Naive thymus-derived CD4-positive, alpha-beta T cell (primary cell): ENCODE measurements around the gene NDST3. TPM values are rescaled to one million over a fixed set of nuclear protein-coding genes. Genes with fewer than 3 reads are reported as not detected.

Experiments used
- ATAC-seq: fragments of 150-1000 bp; cut with Tn5 transposase; 2 replicates; pipeline ENCODE4 v1.10.0; 2021; ENCODE audit warnings: mild to moderate bottlenecking, moderate library complexity
- CTCF ChIA-PET: fragments of 350-600 bp; sonication (Branson Sonifier 250); formaldehyde crosslinking; loops from one replicate; lab custom pipeline; 2021; ENCODE audit warnings: antibody characterized with exemption; lab: Charles Lee
- POLR2A ChIA-PET: fragments of 350-600 bp; sonication (Branson Sonifier 250); formaldehyde crosslinking; loops from one replicate; lab custom pipeline; 2021; ENCODE audit warnings: antibody characterized with exemption, inconsistent platforms; lab: Charles Lee
- DNase-seq, 9 donors: peaks; one replicate each; pipeline versions ENCODE4 v3.0.0 to v3.0.0-alpha.2; 2020 to 2022; ENCODE audit warnings: mixed read lengths in 1 of 9
- H3K27ac ChIP-seq: one replicate; pipeline ENCODE4 v1.7.0; 2013; ENCODE audit warnings: mild to moderate bottlenecking, low read depth, low read length, moderate library complexity
- H3K27me3 ChIP-seq, 2 donors: one replicate each; pipeline ENCODE4 v1.7.0; 2013; ENCODE audit warnings: low read length in 2 of 2, mild to moderate bottlenecking in 2 of 2, moderate library complexity in 2 of 2; ENCODE audit not compliant: control insufficient read depth in 2 of 2, insufficient read depth in 2 of 2
- H3K36me3 ChIP-seq, 3 experiments: 1 replicate in 2 of 3; 2 replicates in 1 of 3; pipeline ENCODE4 v1.7.0; 2013; ENCODE audit warnings: low read length in 3 of 3, mild to moderate bottlenecking in 3 of 3, moderate library complexity in 1 of 3; ENCODE audit not compliant: insufficient read depth in 3 of 3, control insufficient read depth in 2 of 3
- H3K4me1 ChIP-seq, 2 donors: one replicate each; pipeline ENCODE4 v1.7.0; 2013; ENCODE audit warnings: low read length in 2 of 2, mild to moderate bottlenecking in 2 of 2, moderate library complexity in 1 of 2; ENCODE audit not compliant: control insufficient read depth in 2 of 2, insufficient read depth in 2 of 2
- H3K4me3 ChIP-seq: 2 replicates; pipeline ENCODE4 v1.7.0; 2013; ENCODE audit warnings: mild to moderate bottlenecking, low read length
- H3K9me3 ChIP-seq, 3 experiments: 1 replicate in 2 of 3; 2 replicates in 1 of 3; pipeline ENCODE4 v1.7.0; 2013; ENCODE audit warnings: low read length in 3 of 3; ENCODE audit not compliant: control insufficient read depth in 2 of 3
- H3K27ac Mint-ChIP-seq, 9 donors: one replicate each; pipeline ENCODE4 v1.8.0; 2020 to 2022; ENCODE audit warnings: mixed read lengths in 9 of 9, mild to moderate bottlenecking in 8 of 9, moderate library complexity in 5 of 9, inconsistent platforms in 2 of 9
- H3K27me3 Mint-ChIP-seq, 5 donors: one replicate each; pipeline ENCODE4 v1.8.0; 2021 to 2022; ENCODE audit warnings: mixed read lengths in 5 of 5, mild to moderate bottlenecking in 1 of 5
- H3K36me3 Mint-ChIP-seq, 5 donors: one replicate each; pipeline ENCODE4 v1.8.0; 2020 to 2022; ENCODE audit warnings: mixed read lengths in 5 of 5, mild to moderate bottlenecking in 3 of 5, inconsistent platforms in 1 of 5
- H3K4me1 Mint-ChIP-seq, 7 donors: one replicate each; pipeline ENCODE4 v1.8.0; 2020 to 2022; ENCODE audit warnings: mixed read lengths in 7 of 7, mild to moderate bottlenecking in 3 of 7, inconsistent platforms in 1 of 7
- H3K4me3 Mint-ChIP-seq, 10 donors: one replicate each; pipeline ENCODE4 v1.8.0; 2020 to 2022; ENCODE audit warnings: mild to moderate bottlenecking in 10 of 10, mixed read lengths in 10 of 10, moderate library complexity in 6 of 10, inconsistent platforms in 2 of 10
- H3K9me3 Mint-ChIP-seq, 11 donors: one replicate each; pipeline ENCODE4 v1.8.0; 2020 to 2022; ENCODE audit warnings: mixed read lengths in 11 of 11, mild to moderate bottlenecking in 4 of 11, inconsistent platforms in 1 of 11, moderate library complexity in 1 of 11
- intact Hi-C, 2 donors: fragments of 100-400 bp; cut with micrococcal nuclease; formaldehyde crosslinking; loops; one replicate each; pipeline ENCODE4 v1.15.1; 2023
- polyA plus RNA-seq, 2 donors: library from polyadenylated mRNA; unstranded; fragments of 300-500 nt; fragmentation: Illumina TruSeq; gene quantifications; one replicate each; pipeline ENCODE4 v1.2.3, GENCODE V29; 2021
- total RNA-seq, 6 experiments: library from RNA in 5 of 6; stranded (reverse) in 5 of 6; gene quantifications; 1 replicate in 5 of 6; 2 replicates in 1 of 6; pipeline ENCODE4 v1.2.3 and lab custom pipeline; 2021 to 2026

NDST3 gene
- total and polyA plus RNA-seq, 7 experiments from 2014 or later: 0.17 to 0.18 TPM; not detected in 5

DNA sequence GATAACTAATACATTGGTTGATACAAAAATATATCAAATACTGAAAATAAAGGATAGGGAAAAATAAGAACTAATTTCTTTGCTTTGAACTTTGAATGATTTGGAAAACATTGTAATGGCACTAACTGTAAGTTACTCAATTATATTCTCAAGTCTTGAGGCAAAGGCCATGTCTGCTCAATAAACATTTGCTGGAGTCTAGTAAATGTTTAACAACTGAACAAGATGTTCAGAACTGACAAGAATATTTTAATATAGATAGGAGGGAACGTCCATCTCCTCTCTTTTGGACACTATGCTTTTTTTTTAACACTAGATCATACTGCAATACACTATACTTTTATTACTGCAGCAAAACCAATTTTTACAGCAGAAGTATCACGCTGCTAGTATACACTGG is 242.3 kb downstream of the NDST3 start:
- intact Hi-C loops: loop anchor here (5.0 to 10.0 kb wide), 4 partner anchors 104 to 1348 kb away; partner anchors contain the start of gene PDE5A (in 1 of the 2)
- Mint-ChIP-seq H3K36me3 (peaks cover 0 to 19% (median 4%) of the 10 kb centered on the region in 5 donors), H3K4me1 (peaks cover 18 to 38% (median 28%) of the 10 kb centered on the region in 7 donors), H3K27ac (peak overlapping the region in 5 of 9 donors; percentile 24 to 99 (median 98)), H3K9me3 (peaks cover 0 to 4% (median 0%) of the 10 kb centered on the region in 11 donors), H3K4me3 (no peak overlapping the region), H3K27me3 (no peaks in the 10 kb centered on the region)
- H3K27ac ChIP-seq: no peak overlapping the region
- no peak for DNase-seq
- H3K36me3 ChIP-seq: no peaks in the 10 kb centered on the region
- H3K9me3 ChIP-seq: no peaks in the 10 kb centered on the region
- CTCF ChIA-PET: no interaction called here
- H3K4me1 ChIP-seq: peaks cover 16 to 19% of the 10 kb centered on the region in 2 donors
- no peaks in the 10 kb centered on the region for H3K27me3 ChIP-seq
- no peak overlapping the region for H3K4me3 ChIP-seq
- POLR2A ChIA-PET: no interaction called here
- ATAC-seq: no peak

DNA sequence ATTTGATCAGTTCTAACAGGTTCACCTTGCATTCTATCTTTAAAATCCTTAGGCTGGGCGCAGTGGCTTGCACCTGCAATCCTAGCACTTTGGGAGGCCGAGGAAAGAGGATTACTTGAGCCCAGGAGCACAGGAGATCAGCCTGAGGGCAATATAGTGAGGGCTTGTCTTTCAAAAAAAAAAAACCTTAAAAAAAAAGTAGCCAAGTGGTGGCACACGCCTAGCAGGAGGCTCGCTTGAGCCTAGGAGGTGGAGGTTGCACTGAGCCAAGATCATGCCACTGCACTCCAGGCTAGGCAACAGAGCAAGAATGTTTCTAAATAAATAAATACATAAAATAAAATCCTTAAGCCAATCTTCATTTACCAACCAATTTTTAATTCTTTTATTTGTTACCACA is 243.0 kb downstream of the NDST3 start:
- intact Hi-C loops: loop anchor here (5.0 to 10.0 kb wide), 4 partner anchors 105 to 1348 kb away; partner anchors contain the start of gene PDE5A (in 1 of the 2)
- ChIA-PET CTCF (no interaction called here), POLR2A (interaction anchor here (0.6 kb wide), 1 partner anchor 732 kb away, joined by 3 read pairs; no protein-coding TSS in a partner anchor)
- DNase-seq (no peak), ATAC-seq (no peak)
- peaks cover 22 to 45% (median 33%) of the 10 kb centered on the region in 7 donors for H3K4me1 Mint-ChIP-seq
- no peaks in the 10 kb centered on the region for H3K27me3 Mint-ChIP-seq
- Histone ChIP-seq H3K36me3 (no peaks in the 10 kb centered on the region), H3K9me3 (no peaks in the 10 kb centered on the region), H3K4me1 (peaks cover 16 to 20% of the 10 kb centered on the region in 2 donors), H3K27me3 (no peaks in the 10 kb centered on the region), H3K27ac (peak overlapping the region; percentile 94), H3K4me3 (no peak overlapping the region)
- H3K36me3 Mint-ChIP-seq: peaks cover 0 to 24% (median 8%) of the 10 kb centered on the region in 5 donors
- H3K4me3 Mint-ChIP-seq: peak overlapping the region in 9 of 10 donors; percentile 11 to 94 (median 28)
- peaks cover 0 to 4% (median 0%) of the 10 kb centered on the region in 11 donors for H3K9me3 Mint-ChIP-seq
- H3K27ac Mint-ChIP-seq: peak overlapping the region in 8 of 9 donors; percentile 70 to 99 (median 98)

DNA sequence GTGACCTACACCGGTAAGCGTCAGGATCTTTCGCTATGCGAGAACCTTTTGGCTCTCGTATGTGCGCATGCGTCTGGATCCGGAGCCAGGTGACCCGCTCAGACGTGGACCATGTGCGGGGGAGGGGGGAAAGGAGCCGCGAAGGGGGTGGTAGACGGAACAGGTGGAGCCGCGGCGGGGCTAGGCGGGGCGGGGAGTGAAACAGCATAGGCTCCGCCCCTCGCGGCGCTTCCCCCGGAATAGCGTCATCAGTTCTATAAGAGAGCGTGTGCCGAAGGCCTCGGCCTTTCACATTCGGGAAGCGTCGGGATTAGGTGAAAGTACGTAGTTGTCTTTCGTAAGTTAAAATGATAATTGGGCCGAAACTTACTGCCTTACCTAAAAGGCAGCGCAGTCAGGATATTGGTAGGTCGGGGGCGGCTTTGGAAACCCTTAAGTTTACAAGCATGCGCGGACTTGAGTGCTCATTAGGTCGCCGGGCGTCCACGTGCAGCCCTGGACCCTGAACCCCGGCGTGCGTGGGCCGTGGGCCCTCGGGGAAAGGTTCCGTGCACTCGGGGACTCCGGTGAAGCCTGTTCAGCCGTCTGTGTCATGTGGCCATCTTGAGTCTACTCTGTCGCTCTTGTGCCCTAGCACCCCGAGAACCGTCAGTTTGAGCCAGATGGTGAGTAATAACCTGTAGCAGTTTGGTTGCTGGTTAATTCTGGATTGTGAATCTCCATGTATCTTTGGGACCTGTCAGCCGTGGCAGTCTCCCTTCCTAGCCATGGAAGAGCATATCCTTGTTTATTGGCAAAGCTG is 244.4 kb downstream of the NDST3 start:
- Mint-ChIP-seq H3K9me3 (peaks cover 0 to 4% (median 0%) of the 10 kb centered on the region in 11 donors), H3K4me3 (peak overlapping the region; percentile 91 to 98 (median 94)), H3K27me3 (no peaks in the 10 kb centered on the region), H3K27ac (peak overlapping the region; percentile 93 to 99 (median 98)), H3K36me3 (peaks cover 0 to 25% (median 9%) of the 10 kb centered on the region in 5 donors), H3K4me1 (peaks cover 24 to 58% (median 48%) of the 10 kb centered on the region in 7 donors)
- Histone ChIP-seq H3K27me3 (no peaks in the 10 kb centered on the region), H3K27ac (peak overlapping the region; percentile 94), H3K4me3 (peak overlapping the region; percentile 80), H3K36me3 (peaks cover 0 to 8% (median 0%) of the 10 kb centered on the region in 3 experiments), H3K4me1 (peaks cover 16 to 20% of the 10 kb centered on the region in 2 donors), H3K9me3 (no peaks in the 10 kb centered on the region)
- DNase-seq (peak; percentile 91 to 99 (median 95)), ATAC-seq (peak; percentile 98)
- ChIA-PET CTCF (no interaction called here), POLR2A (no interaction called here)
- intact Hi-C loops: loop anchor here (1.0 to 10.0 kb wide), 14 partner anchors 12 to 1788 kb away; partner anchors contain the start of genes USP53 (in 2 of the 2), MAD2L1 (in 1 of the 2), METTL14 (in 1 of the 2) and PDE5A (in 1 of the 2)

DNA sequence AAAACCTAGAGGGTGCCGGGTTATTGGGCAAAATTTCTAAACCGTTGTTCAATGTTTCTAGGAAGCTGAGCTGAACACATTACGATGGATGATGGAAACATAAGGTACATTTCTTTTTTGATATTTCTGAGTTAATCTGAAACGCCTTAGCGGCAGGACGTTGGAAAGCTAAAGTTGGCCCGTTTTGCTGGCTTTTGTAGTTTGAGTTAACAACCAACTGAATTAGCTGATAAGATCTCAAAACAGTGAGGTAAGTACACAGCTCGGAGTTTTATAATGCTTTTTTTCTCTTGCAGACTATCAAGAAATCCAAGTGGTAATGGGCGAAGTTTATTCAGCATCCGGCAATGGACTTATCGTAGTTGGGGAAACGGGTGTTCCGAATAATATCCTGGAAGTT is 245.0 kb downstream of the NDST3 start:
- H3K4me1 ChIP-seq: peaks cover 16 to 20% of the 10 kb centered on the region in 2 donors
- POLR2A ChIA-PET: no interaction called here
- H3K36me3 ChIP-seq: peaks cover 0 to 8% (median 0%) of the 10 kb centered on the region in 3 experiments
- H3K4me3 ChIP-seq: peak overlapping the region; percentile 80
- H3K27me3 ChIP-seq: no peaks in the 10 kb centered on the region
- Mint-ChIP-seq H3K27me3 (no peaks in the 10 kb centered on the region), H3K36me3 (peaks cover 0 to 25% (median 9%) of the 10 kb centered on the region in 5 donors), H3K27ac (peak overlapping the region; percentile 93 to 99 (median 98)), H3K4me3 (peak overlapping the region; percentile 91 to 98 (median 94)), H3K4me1 (peaks cover 24 to 62% (median 49%) of the 10 kb centered on the region in 7 donors), H3K9me3 (peaks cover 0 to 4% (median 0%) of the 10 kb centered on the region in 11 donors)
- intact Hi-C loops: loop anchor here (2.0 to 10.0 kb wide), 8 partner anchors 107 to 1345 kb away; partner anchors contain the start of genes USP53 (in 2 of the 2) and PDE5A (in 1 of the 2)
- CTCF ChIA-PET: no interaction called here
- peak overlapping the region; percentile 94 for H3K27ac ChIP-seq
- ATAC-seq (no peak), DNase-seq (peak in 6 of 9 donors; percentile 27 to 58 (median 44))
- no peaks in the 10 kb centered on the region for H3K9me3 ChIP-seq

DNA sequence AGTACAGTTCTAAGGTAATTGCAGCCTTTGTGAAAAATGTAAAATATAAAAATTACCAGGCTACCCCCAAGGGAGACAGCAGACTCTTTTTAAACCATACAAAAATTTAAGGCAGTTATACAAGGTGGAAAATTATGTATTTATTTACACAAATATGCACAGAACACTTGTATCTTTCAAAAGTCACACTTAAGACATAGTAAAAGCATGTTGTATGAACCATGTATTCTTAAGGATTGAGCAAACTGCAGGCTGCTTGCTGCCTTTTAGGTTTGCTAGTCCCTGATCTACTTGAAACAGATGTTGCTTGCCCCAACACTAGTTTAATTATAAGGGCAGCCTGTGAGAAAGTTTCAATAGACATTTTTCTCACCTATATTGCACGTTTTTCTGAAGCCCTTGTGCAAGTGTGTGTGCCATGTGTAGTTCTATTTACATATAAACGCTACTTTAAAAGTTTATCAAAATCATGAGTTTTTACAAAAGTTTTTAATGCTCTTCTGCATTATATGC is 245.7 kb downstream of the NDST3 start:
- intact Hi-C loops: loop anchor here (2.0 to 10.0 kb wide), 8 partner anchors 108 to 1345 kb away; partner anchors contain the start of genes USP53 (in 2 of the 2) and PDE5A (in 1 of the 2)
- Mint-ChIP-seq H3K4me3 (peak overlapping the region; percentile 91 to 98 (median 94)), H3K9me3 (peaks cover 0 to 4% (median 0%) of the 10 kb centered on the region in 11 donors), H3K36me3 (peaks cover 0 to 25% (median 9%) of the 10 kb centered on the region in 5 donors), H3K27ac (peak overlapping the region in 8 of 9 donors; percentile 93 to 99 (median 98)), H3K4me1 (peaks cover 24 to 67% (median 49%) of the 10 kb centered on the region in 7 donors), H3K27me3 (no peaks in the 10 kb centered on the region)
- peaks cover 16 to 20% of the 10 kb centered on the region in 2 donors for H3K4me1 ChIP-seq
- peaks cover 0 to 8% (median 0%) of the 10 kb centered on the region in 3 experiments for H3K36me3 ChIP-seq
- peak overlapping the region; percentile 94 for H3K27ac ChIP-seq
- H3K9me3 ChIP-seq: no peaks in the 10 kb centered on the region
- ATAC-seq (no peak), DNase-seq (peak in 1 of 9 donors; percentile 2)
- H3K4me3 ChIP-seq: peak overlapping the region; percentile 80
- ChIA-PET CTCF (no interaction called here), POLR2A (no interaction called here)
- H3K27me3 ChIP-seq: no peaks in the 10 kb centered on the region
